NT2/D1 (cell line): ENCODE data around the gene FAF1.

ENCODE experiments used
- SUZ12 ChIP-seq: IDR thresholded peaks from 2 replicates; pipeline ENCODE4 v1.6.1; 2011; ENCODE audit not compliant: insufficient read length, insufficient read depth; ENCODE audit errors: extremely low read depth
- ZNF274 ChIP-seq: IDR thresholded peaks from 2 replicates; pipeline ENCODE4 v1.6.1; 2011; ENCODE audit warnings: mild to moderate bottlenecking, low read depth, low read length

GRCh38 chr1:50508040-50508586 is 452.0 kb downstream of the FAF1 start:
- TF ChIP-seq ZNF274 (no peak), SUZ12 (no peak)
